Mononuclear cell (primary cell): ENCODE results near the gene DDX41. TPM values are rescaled to one million over a fixed set of nuclear protein-coding genes. Genes with fewer than 3 reads are reported as not detected.
"Not testable (repeated sequence)": the region's sequence is repeated elsewhere in the genome, so short reads cannot be mapped to it uniquely, and the experiment has no call there.

Source experiments
- H3K27me3 ChIP-seq: 2 replicates; pipeline ENCODE4 v1.6.0; 2011; ENCODE audit warnings: low read length, control low read depth; ENCODE audit not compliant: insufficient read depth
- H3K4me1 ChIP-seq: 2 replicates; pipeline ENCODE4 v1.5.1; 2011; ENCODE audit warnings: mild to moderate bottlenecking, low read length, control low read depth; ENCODE audit not compliant: insufficient read depth
- H3K4me3 ChIP-seq: 2 replicates; pipeline ENCODE4 v1.5.1; 2011; ENCODE audit warnings: mild to moderate bottlenecking, low read length, moderate library complexity
- H3K9me3 ChIP-seq: 2 replicates; pipeline ENCODE4 v1.5.1; 2011; ENCODE audit warnings: low read depth, mild to moderate bottlenecking, control low read depth, low read length
- total RNA-seq: library from RNA; depleted of rRNA; stranded (reverse); fragments of >200 nt; gene quantifications from one replicate; pipeline ENCODE4 v1.2.3, GENCODE V29; 2012

The DDX41 gene
- 33.4 TPM for total RNA-seq

GRCh38 chr5:177516601-177517568 lies at the start of gene DDX41:
Gene DDX41 (minus strand): TSS chr5:177516961. CDS start chr5:177516945, 16 bp downstream.
- Histone ChIP-seq H3K9me3 (no peaks in the 10 kb centered on the region), H3K27me3 (no peaks in the 10 kb centered on the region), H3K4me1 (peaks cover 31% of the 10 kb centered on the region), H3K4me3 (peak within 1 kb of the TSS; percentile 83)

GRCh38 chr5:177565046-177565445 lies 48.3 kb upstream of the DDX41 start:
- H3K9me3 ChIP-seq = no peaks in the 10 kb centered on the region
- no peak overlapping the region for H3K4me3 ChIP-seq
- H3K27me3 ChIP-seq = no peaks in the 10 kb centered on the region
- no peaks in the 10 kb centered on the region for H3K4me1 ChIP-seq

- H3K4me3 ChIP-seq, H3K27me3 ChIP-seq, H3K4me1 ChIP-seq, H3K9me3 ChIP-seq: not testable (repeated sequence)
These were observed 42.7 kb upstream of the DDX41 start for GRCh38 chr5:177559446-177559941.

- Histone ChIP-seq H3K4me3 (no peak overlapping the region), H3K9me3 (no peaks in the 10 kb centered on the region), H3K4me1 (peaks cover 16% of the 10 kb centered on the region), H3K27me3 (no peaks in the 10 kb centered on the region)
These were observed 41.0 kb upstream of the DDX41 start for GRCh38 chr5:177557796-177558195.

- Histone ChIP-seq H3K4me3 (no peak overlapping the region), H3K27me3 (no peaks in the 10 kb centered on the region), H3K9me3 (no peaks in the 10 kb centered on the region)
These were observed 40.4 kb upstream of the DDX41 start for GRCh38 chr5:177557041-177557647.

GRCh38 chr5:177555665-177556064 lies 38.9 kb upstream of the DDX41 start:
- H3K27me3 ChIP-seq = no peaks in the 10 kb centered on the region
- no peaks in the 10 kb centered on the region for H3K9me3 ChIP-seq
- peaks cover 21% of the 10 kb centered on the region for H3K4me1 ChIP-seq
- H3K4me3 ChIP-seq = no peak overlapping the region

More at GRCh38 chr5:177557041-177557647, 40.4 kb upstream of the DDX41 start:
- H3K4me1 ChIP-seq = peaks cover 21% of the 10 kb centered on the region

GRCh38 chr5:177555228-177555627 lies 38.5 kb upstream of the DDX41 start:
- H3K4me1 ChIP-seq = peaks cover 24% of the 10 kb centered on the region

GRCh38 chr5:177554474-177555111 lies 37.8 kb upstream of the DDX41 start, which contains the start of gene FAM193B:
Gene FAM193B (minus strand): TSS chr5:177554563. CDS start chr5:177554458, 105 bp downstream.
- H3K27me3 ChIP-seq = no peaks in the 10 kb centered on the region
- peaks cover 24% of the 10 kb centered on the region for H3K4me1 ChIP-seq
- H3K9me3 ChIP-seq = no peaks in the 10 kb centered on the region
- peak within 1 kb of the TSS; percentile 70 for H3K4me3 ChIP-seq

More at GRCh38 chr5:177555228-177555627, 38.5 kb upstream of the DDX41 start:
- no peak overlapping the region for H3K4me3 ChIP-seq
- H3K27me3 ChIP-seq = no peaks in the 10 kb centered on the region
- H3K9me3 ChIP-seq = no peaks in the 10 kb centered on the region

GRCh38 chr5:177553671-177554429 lies 37.1 kb upstream of the DDX41 start:
- Histone ChIP-seq H3K4me3 (peak overlapping the region; percentile 70), H3K9me3 (no peaks in the 10 kb centered on the region), H3K4me1 (peaks cover 24% of the 10 kb centered on the region), H3K27me3 (no peaks in the 10 kb centered on the region)

- peaks cover 31% of the 10 kb centered on the region for H3K4me1 ChIP-seq
- no peaks in the 10 kb centered on the region for H3K27me3 ChIP-seq
- H3K4me3 ChIP-seq = peak overlapping the region; percentile 70
These were observed 36.2 kb upstream of the DDX41 start for GRCh38 chr5:177552839-177553455.

GRCh38 chr5:177550122-177550521 lies 33.4 kb upstream of the DDX41 start:
- Histone ChIP-seq H3K27me3 (no peaks in the 10 kb centered on the region), H3K4me1 (peaks cover 55% of the 10 kb centered on the region), H3K4me3 (no peak overlapping the region), H3K9me3 (no peaks in the 10 kb centered on the region)

More at GRCh38 chr5:177552839-177553455, 36.2 kb upstream of the DDX41 start:
- no peaks in the 10 kb centered on the region for H3K9me3 ChIP-seq

- Histone ChIP-seq H3K27me3 (no peaks in the 10 kb centered on the region), H3K4me3 (no peak overlapping the region), H3K4me1 (peaks cover 51% of the 10 kb centered on the region), H3K9me3 (no peaks in the 10 kb centered on the region)
These were observed 31.7 kb upstream of the DDX41 start for GRCh38 chr5:177548495-177548894.

- no peak overlapping the region for H3K4me3 ChIP-seq
- H3K27me3 ChIP-seq = no peaks in the 10 kb centered on the region
- peaks cover 43% of the 10 kb centered on the region for H3K4me1 ChIP-seq
- no peaks in the 10 kb centered on the region for H3K9me3 ChIP-seq
These were observed 31.0 kb upstream of the DDX41 start for GRCh38 chr5:177547736-177548135.

GRCh38 chr5:177546258-177546741 lies 29.5 kb upstream of the DDX41 start:
- H3K4me1 ChIP-seq = peaks cover 38% of the 10 kb centered on the region
- H3K27me3 ChIP-seq = no peaks in the 10 kb centered on the region
- H3K9me3 ChIP-seq = no peaks in the 10 kb centered on the region
- H3K4me3 ChIP-seq = no peak overlapping the region
